ENCODE results near the gene ALG10B. TPM values are rescaled to one million over a fixed set of nuclear protein-coding genes. Genes with fewer than 3 reads are reported as not detected.

The ALG10B gene
- total RNA-seq, 2 donors from 2014 or later: 6.3 to 11.6 TPM

DNA sequence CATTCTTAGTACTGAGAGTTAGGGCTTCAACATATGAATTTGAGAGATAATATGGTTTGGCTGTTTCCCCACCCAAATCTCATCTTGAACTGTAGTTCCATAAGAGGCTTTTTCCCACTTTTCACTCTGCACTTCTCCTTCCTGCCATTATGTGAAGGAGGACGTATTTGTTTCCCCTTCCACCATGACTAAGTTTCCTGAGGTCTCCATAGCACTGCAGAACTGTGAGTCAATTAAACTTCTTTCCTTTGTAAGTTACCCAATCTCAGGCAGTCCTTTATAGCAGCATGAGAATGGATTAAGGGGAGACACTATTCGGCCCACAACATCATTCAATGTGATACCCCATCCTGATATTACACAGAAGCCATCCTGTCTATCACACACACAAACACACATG, 36.8 kb upstream of the ALG10B start:
- Mint-ChIP-seq H3K27ac (no peak overlapping the region), H3K4me1 (no peaks in the 10 kb centered on the region), H3K27me3 (ENCODE audit: insufficient read depth) (no peaks in the 10 kb centered on the region), H3K4me3 (no peak overlapping the region), H3K9me3 (peaks cover 62% of the 10 kb centered on the region), H3K36me3 (ENCODE audit: low read depth) (no peaks in the 10 kb centered on the region)
- DNase-seq: no peak
- Histone ChIP-seq H3K27ac (ENCODE audit: low read depth, low read length) (no peak overlapping the region), H3K9ac (ENCODE audit: extremely low read depth, low read length, poor library complexity, severe bottlenecking) (no peak overlapping the region), H3K9me3 (ENCODE audit: control insufficient read depth, low read length) (peaks cover 43% of the 10 kb centered on the region), H3K27me3 (ENCODE audit: control insufficient read depth, insufficient read depth, low read length, poor library complexity, severe bottlenecking) (no peaks in the 10 kb centered on the region), H3K36me3 (ENCODE audit: control insufficient read depth, insufficient read depth, low read length) (no peaks in the 10 kb centered on the region), H3K4me3 (ENCODE audit: low read length) (no peak overlapping the region), H3K4me1 (ENCODE audit: control insufficient read depth, insufficient read depth, low read length) (no peaks in the 10 kb centered on the region)
- TF ChIP-seq, protein P1, sequence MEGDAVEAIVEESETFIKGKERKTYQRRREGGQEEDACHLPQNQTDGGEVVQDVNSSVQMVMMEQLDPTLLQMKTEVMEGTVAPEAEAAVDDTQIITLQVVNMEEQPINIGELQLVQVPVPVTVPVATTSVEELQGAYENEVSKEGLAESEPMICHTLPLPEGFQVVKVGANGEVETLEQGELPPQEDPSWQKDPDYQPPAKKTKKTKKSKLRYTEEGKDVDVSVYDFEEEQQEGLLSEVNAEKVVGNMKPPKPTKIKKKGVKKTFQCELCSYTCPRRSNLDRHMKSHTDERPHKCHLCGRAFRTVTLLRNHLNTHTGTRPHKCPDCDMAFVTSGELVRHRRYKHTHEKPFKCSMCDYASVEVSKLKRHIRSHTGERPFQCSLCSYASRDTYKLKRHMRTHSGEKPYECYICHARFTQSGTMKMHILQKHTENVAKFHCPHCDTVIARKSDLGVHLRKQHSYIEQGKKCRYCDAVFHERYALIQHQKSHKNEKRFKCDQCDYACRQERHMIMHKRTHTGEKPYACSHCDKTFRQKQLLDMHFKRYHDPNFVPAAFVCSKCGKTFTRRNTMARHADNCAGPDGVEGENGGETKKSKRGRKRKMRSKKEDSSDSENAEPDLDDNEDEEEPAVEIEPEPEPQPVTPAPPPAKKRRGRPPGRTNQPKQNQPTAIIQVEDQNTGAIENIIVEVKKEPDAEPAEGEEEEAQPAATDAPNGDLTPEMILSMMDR (conservative IDR thresholded peaks at IDR 0.05): no peak
- WGBS, 2 experiments (ENCODE audit: insufficient coverage in 1 of 2, insufficient read length in 1 of 2): 57% methylated on average over 2 of the region's 2 CpGs; no CpG with 5 or more reads in 1 of the 2 experiments

DNA sequence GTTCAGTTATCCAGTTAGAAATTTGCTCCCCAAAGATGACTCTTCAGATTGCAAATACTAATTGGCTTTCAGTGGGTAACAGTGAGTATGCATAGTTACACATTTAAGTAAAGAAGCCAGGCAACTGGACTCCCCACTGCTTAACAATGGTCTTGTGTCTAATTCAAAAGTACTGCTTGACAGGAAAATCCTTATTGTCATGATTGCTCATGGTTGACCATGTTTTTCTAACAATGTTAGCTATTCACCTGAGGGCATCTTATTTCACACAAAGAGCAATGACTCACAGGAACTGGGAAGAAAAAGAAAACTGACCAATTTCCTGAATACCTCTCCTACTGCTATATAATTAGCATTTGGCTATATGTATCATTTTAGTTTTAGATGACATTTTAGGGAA, 33.7 kb upstream of the ALG10B start:
- TF ChIP-seq, protein P1 (conservative IDR thresholded peaks at IDR 0.05): no peak
- Mint-ChIP-seq H3K4me1 (no peaks in the 10 kb centered on the region), H3K27me3 (ENCODE audit: insufficient read depth) (no peaks in the 10 kb centered on the region), H3K4me3 (no peak overlapping the region), H3K27ac (no peak overlapping the region), H3K36me3 (ENCODE audit: low read depth) (no peaks in the 10 kb centered on the region), H3K9me3 (peaks cover 77% of the 10 kb centered on the region)
- no peak overlapping the region for H3K4me3 ChIP-seq (ENCODE audit: low read length)
- H3K27ac ChIP-seq (ENCODE audit: low read depth, low read length): no peak overlapping the region
- H3K27me3 ChIP-seq (ENCODE audit: control insufficient read depth, insufficient read depth, low read length, poor library complexity, severe bottlenecking): no peaks in the 10 kb centered on the region
- peaks cover 53% of the 10 kb centered on the region for H3K9me3 ChIP-seq (ENCODE audit: control insufficient read depth, low read length)
- no peak for DNase-seq
- no peaks in the 10 kb centered on the region for H3K36me3 ChIP-seq (ENCODE audit: control insufficient read depth, insufficient read depth, low read length)
- H3K4me1 ChIP-seq (ENCODE audit: control insufficient read depth, insufficient read depth, low read length): no peaks in the 10 kb centered on the region
- no peak overlapping the region for H3K9ac ChIP-seq (ENCODE audit: extremely low read depth, low read length, poor library complexity, severe bottlenecking)

DNA sequence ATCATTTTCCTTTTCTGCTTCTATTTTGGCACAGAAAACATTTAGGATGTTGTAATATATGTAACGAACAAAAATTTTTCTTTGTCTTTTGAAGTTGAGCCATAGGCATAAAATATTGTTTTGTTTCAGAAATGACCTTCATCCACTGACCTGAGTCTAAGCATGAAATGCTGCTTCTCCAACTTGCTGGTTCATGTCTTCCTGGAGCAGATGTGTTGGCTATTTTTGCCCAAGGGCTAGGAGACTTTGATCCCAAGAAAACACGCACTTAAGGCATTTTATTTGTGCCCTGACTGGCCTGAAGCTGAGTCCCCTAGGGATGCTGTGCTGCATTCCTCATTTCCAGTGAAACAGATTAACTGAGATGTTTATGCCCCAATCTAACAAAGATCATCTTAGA, 27.2 kb upstream of the ALG10B start:
- DNase-seq: no peak
- Histone ChIP-seq H3K9me3 (ENCODE audit: control insufficient read depth, low read length) (peaks cover 57% of the 10 kb centered on the region), H3K36me3 (ENCODE audit: control insufficient read depth, insufficient read depth, low read length) (no peaks in the 10 kb centered on the region), H3K9ac (ENCODE audit: extremely low read depth, low read length, poor library complexity, severe bottlenecking) (no peak overlapping the region), H3K4me1 (ENCODE audit: control insufficient read depth, insufficient read depth, low read length) (no peaks in the 10 kb centered on the region), H3K27ac (ENCODE audit: low read depth, low read length) (no peak overlapping the region), H3K27me3 (ENCODE audit: control insufficient read depth, insufficient read depth, low read length, poor library complexity, severe bottlenecking) (no peaks in the 10 kb centered on the region), H3K4me3 (ENCODE audit: low read length) (no peak overlapping the region)
- Mint-ChIP-seq H3K36me3 (ENCODE audit: low read depth) (no peaks in the 10 kb centered on the region), H3K27ac (no peak overlapping the region), H3K9me3 (peaks cover 83% of the 10 kb centered on the region), H3K4me3 (no peak overlapping the region), H3K4me1 (no peaks in the 10 kb centered on the region), H3K27me3 (ENCODE audit: insufficient read depth) (no peaks in the 10 kb centered on the region)
- TF ChIP-seq, protein P1 (conservative IDR thresholded peaks at IDR 0.05): no peak
- 64% methylated on average over 2 of the region's 2 CpGs; no CpG with 5 or more reads in 1 of the 2 experiments for WGBS, 2 experiments (ENCODE audit: insufficient coverage in 1 of 2, insufficient read length in 1 of 2)
